ENCODE measurements around the gene IFNA2.
A peak's percentile ranks its signal among the peaks of the same experiment; 100 is the strongest.

Gene IFNA2

GRCh38 chr9:21340735-21341134 is 44.5 kb downstream of the IFNA2 start:
- H3K4me3 ChIP-seq (replicated peaks; ENCODE audit: insufficient read depth, low read length), result no peak overlapping the region
- TF ChIP-seq POLR2AphosphoS5 (IDR thresholded peaks at IDR 0.05; ENCODE audit: low read depth) (no peak), CTCF (IDR thresholded peaks at IDR 0.05; ENCODE audit: insufficient read depth, low read length) (no peak), SPI1 (IDR thresholded peaks at IDR 0.05; ENCODE audit: borderline replicate concordance, low read depth) (no peak), GABPA (IDR thresholded peaks at IDR 0.05; ENCODE audit: low read depth) (no peak), REST (IDR thresholded peaks at IDR 0.05; ENCODE audit: insufficient replicate concordance, low read depth) (no peak)
- H3K27ac ChIP-seq (replicated peaks), result no peak overlapping the region
- H3K27me3 ChIP-seq (ENCODE audit: insufficient read depth, poor library complexity, severe bottlenecking), result no peaks in the 10 kb centered on the region
- DNase-seq (ENCODE audit: low read depth in 1 of 2, low spot score in 1 of 2), result no peak

- no peak for TF ChIP-seq CTCF (IDR thresholded peaks at IDR 0.05; ENCODE audit: insufficient read depth, low read length)
- TF ChIP-seq SPI1 (IDR thresholded peaks at IDR 0.05; ENCODE audit: borderline replicate concordance, low read depth), result no peak
- TF ChIP-seq REST (IDR thresholded peaks at IDR 0.05; ENCODE audit: insufficient replicate concordance, low read depth), result no peak
- TF ChIP-seq POLR2AphosphoS5 (IDR thresholded peaks at IDR 0.05; ENCODE audit: low read depth), result no peak
- no peak for TF ChIP-seq GABPA (IDR thresholded peaks at IDR 0.05; ENCODE audit: low read depth)
- H3K27me3 ChIP-seq (ENCODE audit: insufficient read depth, poor library complexity, severe bottlenecking), result no peaks in the 10 kb centered on the region
- no peak for DNase-seq (ENCODE audit: low read depth in 1 of 2, low spot score in 1 of 2)
Observed at GRCh38 chr9:21336457-21336856, 48.7 kb downstream of the IFNA2 start.

GRCh38 chr9:21334701-21335632 is 50.2 kb downstream of the IFNA2 start, which contains the start of gene KLHL9:
TSS of gene KLHL9 (minus strand) at chr9:21335404. CDS start at chr9:21334859, 545 bp downstream.
- TF ChIP-seq POLR2AphosphoS5 (IDR thresholded peaks at IDR 0.05; ENCODE audit: low read depth) (peak; percentile 44; the same call in 1 of the 2 replicates), GABPA (IDR thresholded peaks at IDR 0.05; ENCODE audit: low read depth) (no peak), REST (IDR thresholded peaks at IDR 0.05; ENCODE audit: insufficient replicate concordance, low read depth) (no peak), SPI1 (IDR thresholded peaks at IDR 0.05; ENCODE audit: borderline replicate concordance, low read depth) (peak; percentile 70), CTCF (IDR thresholded peaks at IDR 0.05; ENCODE audit: insufficient read depth, low read length) (no peak)
- peak within 1 kb of the TSS; percentile 64 for H3K4me3 ChIP-seq (replicated peaks; ENCODE audit: insufficient read depth, low read length)
- DNase-seq (ENCODE audit: low read depth in 1 of 2, low spot score in 1 of 2), result peak; percentile 47 to 78
- H3K27me3 ChIP-seq (ENCODE audit: insufficient read depth, poor library complexity, severe bottlenecking), result no peaks in the 10 kb centered on the region
- H3K27ac ChIP-seq (replicated peaks), result peak within 1 kb of the TSS; percentile 96

More at GRCh38 chr9:21336457-21336856, 48.7 kb downstream of the IFNA2 start:
- no peak overlapping the region for H3K27ac ChIP-seq (replicated peaks)
- no peak overlapping the region for H3K4me3 ChIP-seq (replicated peaks; ENCODE audit: insufficient read depth, low read length)

Data from HL-60 (cell line).